Measurements from ENCODE around the gene PEAK1.
"Not testable (repeated sequence)": the region's sequence is repeated elsewhere in the genome, so short reads cannot be mapped to it uniquely, and the experiment has no call there.

The PEAK1 gene

GRCh38 chr15:77179541-77179998 lies 240.3 kb downstream of the PEAK1 start:
- Mint-ChIP-seq H3K4me1 (peaks cover 40% of the 10 kb centered on the region), H3K27ac (peak overlapping the region; percentile 93), H3K9me3 (no peaks in the 10 kb centered on the region), H3K36me3 (no peaks in the 10 kb centered on the region), H3K27me3 (no peaks in the 10 kb centered on the region), H3K4me3 (peak overlapping the region; percentile 3)
- DNase-seq (ENCODE audit: low spot score in 2 of 2) = no peak
- no peak for ATAC-seq (ENCODE audit: low read depth)

GRCh38 chr15:77178411-77178810 lies 241.5 kb downstream of the PEAK1 start:
- no peaks in the 10 kb centered on the region for H3K36me3 Mint-ChIP-seq
- H3K27me3 Mint-ChIP-seq = no peaks in the 10 kb centered on the region

GRCh38 chr15:77176148-77176547 lies 243.8 kb downstream of the PEAK1 start:
- not testable (repeated sequence) for H3K9me3 Mint-ChIP-seq; H3K27me3 Mint-ChIP-seq; H3K4me3 Mint-ChIP-seq; ATAC-seq (ENCODE audit: low read depth); H3K27ac Mint-ChIP-seq; DNase-seq (ENCODE audit: low spot score in 2 of 2); H3K36me3 Mint-ChIP-seq
- peaks cover 26% of the 10 kb centered on the region for H3K4me1 Mint-ChIP-seq

More at GRCh38 chr15:77178411-77178810, 241.5 kb downstream of the PEAK1 start:
- no peaks in the 10 kb centered on the region for H3K9me3 Mint-ChIP-seq
- ATAC-seq (ENCODE audit: low read depth) = no peak
- no peak overlapping the region for H3K4me3 Mint-ChIP-seq
- DNase-seq (ENCODE audit: low spot score in 2 of 2) = no peak
- H3K4me1 Mint-ChIP-seq = peaks cover 40% of the 10 kb centered on the region
- H3K27ac Mint-ChIP-seq = no peak overlapping the region

GRCh38 chr15:77173487-77173886 lies 246.4 kb downstream of the PEAK1 start:
- H3K27ac Mint-ChIP-seq = no peak overlapping the region
- no peak for ATAC-seq (ENCODE audit: low read depth)
- no peak for DNase-seq (ENCODE audit: low spot score in 2 of 2)
- H3K9me3 Mint-ChIP-seq = no peaks in the 10 kb centered on the region
- H3K4me1 Mint-ChIP-seq = peaks cover 5% of the 10 kb centered on the region
- peaks cover 10% of the 10 kb centered on the region for H3K36me3 Mint-ChIP-seq
- no peaks in the 10 kb centered on the region for H3K27me3 Mint-ChIP-seq
- no peak overlapping the region for H3K4me3 Mint-ChIP-seq

- no peaks in the 10 kb centered on the region for H3K27me3 Mint-ChIP-seq
- H3K27ac Mint-ChIP-seq = no peak overlapping the region
- ATAC-seq (ENCODE audit: low read depth) (no peak), DNase-seq (ENCODE audit: low spot score in 2 of 2) (no peak)
- H3K4me3 Mint-ChIP-seq = no peak overlapping the region
- no peaks in the 10 kb centered on the region for H3K9me3 Mint-ChIP-seq
- peaks cover 9% of the 10 kb centered on the region for H3K4me1 Mint-ChIP-seq
- peaks cover 13% of the 10 kb centered on the region for H3K36me3 Mint-ChIP-seq
Observed at GRCh38 chr15:77171221-77171967, 248.5 kb downstream of the PEAK1 start.

- Mint-ChIP-seq H3K9me3 (no peaks in the 10 kb centered on the region), H3K27me3 (no peaks in the 10 kb centered on the region), H3K4me1 (peaks cover 10% of the 10 kb centered on the region), H3K36me3 (peaks cover 13% of the 10 kb centered on the region), H3K27ac (no peak overlapping the region), H3K4me3 (no peak overlapping the region)
- ATAC-seq (ENCODE audit: low read depth) = no peak
- no peak for DNase-seq (ENCODE audit: low spot score in 2 of 2)
Observed at GRCh38 chr15:77168616-77169015, 251.3 kb downstream of the PEAK1 start.

- Mint-ChIP-seq H3K4me3 (no peak overlapping the region), H3K27me3 (no peaks in the 10 kb centered on the region), H3K4me1 (peaks cover 12% of the 10 kb centered on the region), H3K36me3 (peaks cover 13% of the 10 kb centered on the region), H3K27ac (peak overlapping the region; percentile 47), H3K9me3 (no peaks in the 10 kb centered on the region)
- no peak for ATAC-seq (ENCODE audit: low read depth)
- DNase-seq (ENCODE audit: low spot score in 2 of 2) = no peak
Observed at GRCh38 chr15:77168141-77168540, 251.8 kb downstream of the PEAK1 start.

- no peak overlapping the region for H3K4me3 Mint-ChIP-seq
- peak overlapping the region; percentile 47 for H3K27ac Mint-ChIP-seq
- ATAC-seq (ENCODE audit: low read depth) = no peak
- H3K27me3 Mint-ChIP-seq = no peaks in the 10 kb centered on the region
- peaks cover 13% of the 10 kb centered on the region for H3K36me3 Mint-ChIP-seq
- H3K9me3 Mint-ChIP-seq = no peaks in the 10 kb centered on the region
- H3K4me1 Mint-ChIP-seq = peaks cover 15% of the 10 kb centered on the region
- DNase-seq (ENCODE audit: low spot score in 2 of 2) = no peak
Observed at GRCh38 chr15:77167406-77167805, 252.5 kb downstream of the PEAK1 start.

GRCh38 chr15:77163781-77164384 lies 256.0 kb downstream of the PEAK1 start:
- no peaks in the 10 kb centered on the region for H3K9me3 Mint-ChIP-seq

GRCh38 chr15:77162872-77163633 lies 256.9 kb downstream of the PEAK1 start:
- Mint-ChIP-seq H3K36me3 (peaks cover 2% of the 10 kb centered on the region), H3K4me1 (peaks cover 16% of the 10 kb centered on the region), H3K27ac (peak overlapping the region; percentile 20), H3K27me3 (no peaks in the 10 kb centered on the region), H3K4me3 (peak overlapping the region; percentile 30), H3K9me3 (no peaks in the 10 kb centered on the region)
- ATAC-seq (ENCODE audit: low read depth) (peak; percentile 56), DNase-seq (ENCODE audit: low spot score in 2 of 2) (no peak)

More at GRCh38 chr15:77163781-77164384, 256.0 kb downstream of the PEAK1 start:
- DNase-seq (ENCODE audit: low spot score in 2 of 2) = no peak
- H3K36me3 Mint-ChIP-seq = peaks cover 6% of the 10 kb centered on the region
- H3K4me3 Mint-ChIP-seq = no peak overlapping the region
- peaks cover 20% of the 10 kb centered on the region for H3K4me1 Mint-ChIP-seq
- H3K27me3 Mint-ChIP-seq = no peaks in the 10 kb centered on the region
- no peak overlapping the region for H3K27ac Mint-ChIP-seq
- ATAC-seq (ENCODE audit: low read depth) = no peak

GRCh38 chr15:77160562-77161478 lies 259.1 kb downstream of the PEAK1 start:
- Mint-ChIP-seq H3K36me3 (peaks cover 8% of the 10 kb centered on the region), H3K4me1 (peaks cover 11% of the 10 kb centered on the region), H3K4me3 (no peak overlapping the region), H3K27ac (peak overlapping the region; percentile 49), H3K27me3 (no peaks in the 10 kb centered on the region), H3K9me3 (no peaks in the 10 kb centered on the region)
- DNase-seq (ENCODE audit: low spot score in 2 of 2) (no peak), ATAC-seq (ENCODE audit: low read depth) (peak; percentile 50)

- Mint-ChIP-seq H3K4me3 (peak overlapping the region; percentile 44), H3K36me3 (peaks cover 15% of the 10 kb centered on the region)
- not testable (repeated sequence) for H3K27ac Mint-ChIP-seq; H3K9me3 Mint-ChIP-seq; H3K4me1 Mint-ChIP-seq; H3K27me3 Mint-ChIP-seq; ATAC-seq (ENCODE audit: low read depth)
- peak in 1 of 2 donors; percentile 23 for DNase-seq (ENCODE audit: low spot score in 2 of 2)
Observed at GRCh38 chr15:77156000-77156399, 263.9 kb downstream of the PEAK1 start.

- Mint-ChIP-seq H3K4me3 (no peak overlapping the region), H3K4me1 (no peaks in the 10 kb centered on the region), H3K9me3 (no peaks in the 10 kb centered on the region), H3K27ac (no peak overlapping the region), H3K27me3 (no peaks in the 10 kb centered on the region), H3K36me3 (peaks cover 20% of the 10 kb centered on the region)
- DNase-seq (ENCODE audit: low spot score in 2 of 2) = no peak
- no peak for ATAC-seq (ENCODE audit: low read depth)
Observed at GRCh38 chr15:77148191-77148590, 271.7 kb downstream of the PEAK1 start.
